DOHH2 (cell line): ENCODE measurements around the gene ANKRD65.
"Not testable (repeated sequence)": the region's sequence is repeated elsewhere in the genome, so short reads cannot be mapped to it uniquely, and the experiment has no call there.

Experiments
- CTCF ChIP-seq: fragments of 200-600 bp; sonication (generic); IDR thresholded peaks from one replicate; pipeline ENCODE4 v1.5.1; 2014; ENCODE audit warnings: antibody characterized with exemption, mild to moderate bottlenecking, low read depth, low read length; ENCODE audit not compliant: poor library complexity, severe bottlenecking
- EZH2phosphoT487 ChIP-seq: fragments of 200-600 bp; sonication (generic); IDR thresholded peaks from 2 replicates; pipeline ENCODE4 v1.6.1; 2017; ENCODE audit warnings: borderline replicate concordance, mild to moderate bottlenecking, antibody characterized with exemption, low read length, moderate library complexity, mixed read lengths

GRCh38 chr1:1402901-1403392 lies 18.1 kb downstream of the ANKRD65 start:
- TF ChIP-seq EZH2phosphoT487, CTCF: not testable (repeated sequence)
